Lung (tissue), 12 donors: ENCODE measurements around the gene SUGCT. TPM values are rescaled to one million over a fixed set of nuclear protein-coding genes. Genes with fewer than 3 reads are reported as not detected.

Experiments
- ATAC-seq: fragments of 200-7000 bp; cut with Tn5 transposase; one replicate; pipeline ENCODE4 v1.9.1; 2020; ENCODE audit warnings: moderate number of reproducible peaks; ENCODE audit not compliant: insufficient read depth, low FRiP score
- DNase-seq, 3 donors: peaks; one replicate each; pipeline ENCODE4 v3.0.0-alpha.2; 2013 to 2017
- H3K27ac ChIP-seq, 2 donors: one replicate each; pipeline ENCODE4 v1.5.1; 2013; ENCODE audit warnings: mild to moderate bottlenecking in 2 of 2, moderate library complexity in 2 of 2, control low read depth in 1 of 2, inconsistent platforms in 1 of 2, low read depth in 1 of 2, low read length in 1 of 2
- H3K27me3 ChIP-seq, 3 donors: one replicate each; pipeline ENCODE4 v1.5.1; 2013; ENCODE audit warnings: low read length in 2 of 3; ENCODE audit not compliant: control insufficient read depth in 3 of 3, insufficient read depth in 3 of 3
- H3K36me3 ChIP-seq, 4 donors: one replicate each; pipeline ENCODE4 v1.5.1; 2013; ENCODE audit warnings: low read length in 4 of 4, mild to moderate bottlenecking in 1 of 4, moderate library complexity in 1 of 4; ENCODE audit not compliant: control insufficient read depth in 4 of 4, insufficient read depth in 4 of 4
- H3K4me1 ChIP-seq, 5 donors: one replicate each; pipeline ENCODE4 v1.5.1; 2013; ENCODE audit warnings: low read length in 5 of 5, mild to moderate bottlenecking in 2 of 5, moderate library complexity in 1 of 5; ENCODE audit not compliant: control insufficient read depth in 5 of 5, insufficient read depth in 5 of 5
- H3K4me3 ChIP-seq: one replicate; pipeline ENCODE4 v1.5.1; 2013; ENCODE audit warnings: mild to moderate bottlenecking, control low read depth, moderate library complexity
- H3K9ac ChIP-seq, 2 donors: one replicate each; pipeline ENCODE4 v1.5.1; 2013; ENCODE audit warnings: low read length in 2 of 2, control low read depth in 1 of 2; ENCODE audit not compliant: insufficient read depth in 1 of 2
- H3K9me3 ChIP-seq, 4 donors: one replicate each; pipeline ENCODE4 v1.5.1; 2013; ENCODE audit warnings: low read length in 3 of 4, mild to moderate bottlenecking in 1 of 4, moderate library complexity in 1 of 4; ENCODE audit not compliant: control insufficient read depth in 4 of 4, insufficient read depth in 3 of 4
- CTCF ChIP-seq: IDR thresholded peaks from 2 replicates; pipeline ENCODE4 v1.5.1; 2012; ENCODE audit warnings: mild to moderate bottlenecking; ENCODE audit errors: control extremely low read depth, extremely low read depth
- WGBS, 2 donors: extraction: QIAGEN DNeasy Blood & Tissue Kit; methylation state at CpG; one replicate each; pipeline ENCODE4 v1.1.7; 2013; 5-methylcytosine and 5-hydroxymethylcytosine counted together
- polyA plus RNA-seq, 2 donors: library from polyadenylated mRNA; stranded (reverse); fragments of 200-250 nt; gene quantifications; one replicate each; pipeline ENCODE4 v1.2.1, GENCODE V29; 2013
- total RNA-seq, 2 donors: library from RNA; depleted of rRNA in 1 of 2; stranded (reverse); fragments of >200 nt in 1 of 2; gene quantifications; one replicate each; pipeline ENCODE4 v1.2.1, GENCODE V29; 2014 to 2021
- donor health status: control.
- donor health status: control.
- donor health status: Bipolar disorder and iron deficiency.
- donor health status: healthy.
- donor health status: DM: yes; HTN: yes; CAD: no.

The SUGCT gene
- total and polyA plus RNA-seq, 4 donors: 0.23 to 4.2 (median 1.8) TPM

DNA sequence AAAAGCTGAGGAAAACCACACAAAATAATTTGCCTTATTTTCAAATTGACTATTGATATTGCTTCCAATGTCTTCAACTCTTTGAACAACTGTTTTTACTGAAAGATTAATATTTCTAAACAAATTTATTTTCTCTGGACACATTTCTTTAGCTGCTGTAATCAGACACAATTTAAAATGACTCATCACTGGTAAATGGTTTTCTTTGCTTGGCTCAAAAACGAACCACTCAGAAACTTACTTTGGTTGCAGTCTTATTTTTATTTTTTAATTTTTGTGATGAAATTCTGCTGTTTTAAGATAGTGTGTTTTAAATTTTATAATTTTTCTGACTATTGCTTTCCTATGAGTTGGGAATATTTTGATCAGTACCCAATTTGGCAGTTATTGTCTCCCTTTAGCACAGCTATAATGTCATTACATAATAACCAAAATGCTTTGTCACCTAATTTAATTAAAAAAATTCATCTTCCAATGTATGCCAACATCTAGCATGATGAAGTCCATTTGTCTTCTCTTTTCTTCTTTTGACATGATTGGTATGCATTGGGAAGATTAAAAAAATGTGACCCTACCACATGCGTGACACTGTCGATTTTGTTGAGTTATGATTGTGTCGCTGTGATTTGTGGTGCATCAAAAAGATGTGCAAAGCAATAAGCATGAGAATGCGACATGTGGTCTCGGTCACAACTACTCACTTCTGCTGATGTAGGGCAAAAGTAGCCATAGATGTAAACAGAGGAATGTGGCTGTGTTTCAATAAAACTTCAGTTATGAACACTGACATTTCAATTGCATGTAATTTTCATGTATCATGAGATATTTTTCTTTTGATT lies 222.3 kb downstream of the SUGCT start:
- TF ChIP-seq CTCF: no peak
- Histone ChIP-seq H3K9ac (no peak overlapping the region), H3K27ac (no peak overlapping the region), H3K4me3 (no peak overlapping the region), H3K9me3 (no peaks in the 10 kb centered on the region), H3K4me1 (peaks cover 0 to 39% (median 3%) of the 10 kb centered on the region in 5 donors), H3K36me3 (no peaks in the 10 kb centered on the region), H3K27me3 (no peaks in the 10 kb centered on the region)
- 81 to 93% methylated on average over 6 of the region's 6 CpGs for WGBS, 2 donors
- peak; percentile 24 to 79 (median 68) for DNase-seq
- ATAC-seq: no peak

DNA sequence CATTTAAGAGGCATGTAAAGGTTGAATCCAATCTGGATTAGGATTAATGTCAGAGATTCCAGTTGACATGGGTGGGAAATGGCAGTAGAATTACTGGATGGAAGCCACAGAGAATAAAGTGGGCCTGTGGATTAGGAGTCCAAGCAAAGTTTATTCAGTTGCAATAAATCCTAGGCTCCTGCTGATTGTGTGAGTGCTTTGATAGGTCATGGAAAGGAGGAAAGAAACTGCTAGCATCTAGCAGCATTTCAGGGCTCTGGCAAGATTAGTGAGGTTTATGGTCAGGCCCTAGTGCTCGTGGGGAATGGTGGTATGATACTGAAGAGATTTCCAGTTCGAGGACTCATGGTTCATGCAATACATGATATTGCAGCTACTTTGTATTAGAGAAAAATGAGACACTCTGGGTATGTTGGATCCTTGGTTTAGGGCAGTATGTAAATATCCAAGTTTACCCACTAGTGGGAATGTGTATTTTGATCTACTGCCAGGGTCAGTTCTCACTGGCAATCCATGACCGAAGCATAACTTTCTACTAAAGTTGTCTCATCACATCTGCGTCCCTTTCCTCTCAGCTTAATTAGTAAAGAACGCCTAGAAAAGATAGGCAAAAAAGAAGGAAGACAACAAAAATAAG lies 235.0 kb downstream of the SUGCT start:
- Histone ChIP-seq H3K4me3 (no peak overlapping the region), H3K9me3 (no peaks in the 10 kb centered on the region), H3K27me3 (no peaks in the 10 kb centered on the region), H3K27ac (no peak overlapping the region), H3K4me1 (peaks cover 0 to 13% (median 0%) of the 10 kb centered on the region in 5 donors), H3K36me3 (no peaks in the 10 kb centered on the region), H3K9ac (no peak overlapping the region)
- ATAC-seq (no peak), DNase-seq (peak in 1 of 3 donors; percentile 13)
- TF ChIP-seq CTCF: no peak
- 63 to 70% methylated on average over 5 of the region's 5 CpGs for WGBS, 2 donors

DNA sequence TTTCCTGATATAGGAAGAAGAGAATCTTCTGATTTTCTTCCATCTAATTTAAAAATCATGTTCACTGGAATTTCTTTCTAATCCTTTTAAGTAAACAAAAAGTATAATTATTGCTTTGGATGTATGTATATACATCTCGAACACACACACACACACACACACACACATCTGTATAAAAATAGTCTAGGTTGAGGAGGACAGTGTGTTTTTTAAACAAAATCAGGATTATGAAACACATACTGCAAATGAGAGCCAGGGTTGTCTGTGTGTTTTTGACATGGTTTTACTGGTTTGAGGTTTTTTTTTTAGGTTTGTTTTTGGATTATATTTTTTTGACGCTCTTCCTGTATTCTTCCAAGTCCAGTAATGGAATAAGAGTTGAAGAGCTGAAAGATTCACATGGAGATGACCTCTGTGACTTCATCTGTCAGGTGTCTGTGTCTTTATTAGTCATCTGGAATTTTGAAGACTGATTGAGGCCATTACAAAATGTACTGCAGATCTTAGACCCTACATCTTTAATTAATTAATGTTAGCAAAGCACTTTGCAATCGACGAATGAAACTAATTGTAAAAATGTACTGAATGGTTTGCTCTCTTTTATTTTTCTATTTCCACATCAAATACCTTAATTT lies 237.1 kb downstream of the SUGCT start:
- TF ChIP-seq CTCF: no peak
- peak in 2 of 3 donors; percentile 53 to 54 for DNase-seq

More for the DNA sequence above, 237.1 kb downstream of the SUGCT start:
- no peak for ATAC-seq
- peaks cover 0 to 13% (median 0%) of the 10 kb centered on the region in 5 donors for H3K4me1 ChIP-seq
- 85 to 88% methylated on average over 4 of the region's 4 CpGs for WGBS, 2 donors
- no peaks in the 10 kb centered on the region for H3K36me3 ChIP-seq
- no peak overlapping the region for H3K27ac ChIP-seq
- no peak overlapping the region for H3K4me3 ChIP-seq
- H3K9ac ChIP-seq: no peak overlapping the region
- no peaks in the 10 kb centered on the region for H3K9me3 ChIP-seq
- no peaks in the 10 kb centered on the region for H3K27me3 ChIP-seq
